ENCODE measurements around the gene GDI1. TPM values are rescaled to one million over a fixed set of nuclear protein-coding genes. Genes with fewer than 3 reads are reported as not detected.

The GDI1 gene
- total RNA-seq, 1 donor from 2014 or later = 143 TPM

GRCh38 chrX:154465601-154466000 is 28.6 kb downstream of the GDI1 start:
- no peak overlapping the region for H3K27ac ChIP-seq (ENCODE audit: low read depth, low read length)
- no peak overlapping the region for H3K9ac ChIP-seq (ENCODE audit: low read length)
- H3K4me3 ChIP-seq (ENCODE audit: insufficient read depth, low read depth, low read length) = no peak overlapping the region
- no peaks in the 10 kb centered on the region for H3K27me3 ChIP-seq (ENCODE audit: insufficient read depth, low read length)
- DNase-seq (ENCODE audit: low read depth) (no peak), FAIRE-seq (no peak)
- peaks cover 27% of the 10 kb centered on the region for H3K79me2 ChIP-seq (ENCODE audit: insufficient read depth, low read length)
- Mint-ChIP-seq H3K36me3 (ENCODE audit: low read depth, unreplicated experiment) (no peaks in the 10 kb centered on the region), H3K9me3 (ENCODE audit: unreplicated experiment) (no peaks in the 10 kb centered on the region), H3K4me3 (ENCODE audit: unreplicated experiment) (no peak overlapping the region), H3K27ac (ENCODE audit: unreplicated experiment) (no peak overlapping the region), H3K4me1 (ENCODE audit: low read depth, unreplicated experiment) (no peaks in the 10 kb centered on the region), H3K27me3 (ENCODE audit: low read depth, unreplicated experiment) (no peaks in the 10 kb centered on the region)
- no peaks in the 10 kb centered on the region for H3K36me3 ChIP-seq (ENCODE audit: insufficient read depth, low read length)
- H2AFZ ChIP-seq (ENCODE audit: low read depth, low read length) = no peak overlapping the region
- no peak overlapping the region for H3K4me2 ChIP-seq (ENCODE audit: low read length)
- H3K4me1 ChIP-seq (ENCODE audit: insufficient read depth, low read length) = no peaks in the 10 kb centered on the region
- H3K9me3 ChIP-seq (ENCODE audit: insufficient read depth, low read depth, low read length) = no peaks in the 10 kb centered on the region
- peaks cover 30% of the 10 kb centered on the region for H4K20me1 ChIP-seq (ENCODE audit: insufficient read depth, low read length)
- TF ChIP-seq EZH2 (IDR thresholded peaks at IDR 0.05; ENCODE audit: insufficient read depth, low read length) = no peak
- TF ChIP-seq CTCF (IDR thresholded peaks at IDR 0.05; ENCODE audit: insufficient read depth, low read depth, low read length) = no peak

GRCh38 chrX:154466036-154466435 is 29.1 kb downstream of the GDI1 start:
- Histone ChIP-seq H3K79me2 (ENCODE audit: insufficient read depth, low read length) (peaks cover 22% of the 10 kb centered on the region), H3K4me3 (ENCODE audit: insufficient read depth, low read depth, low read length) (no peak overlapping the region), H3K9me3 (ENCODE audit: insufficient read depth, low read depth, low read length) (no peaks in the 10 kb centered on the region), H3K9ac (ENCODE audit: low read length) (no peak overlapping the region), H4K20me1 (ENCODE audit: insufficient read depth, low read length) (peaks cover 25% of the 10 kb centered on the region), H2AFZ (ENCODE audit: low read depth, low read length) (no peak overlapping the region), H3K4me2 (ENCODE audit: low read length) (no peak overlapping the region), H3K27me3 (ENCODE audit: insufficient read depth, low read length) (no peaks in the 10 kb centered on the region), H3K27ac (ENCODE audit: low read depth, low read length) (no peak overlapping the region), H3K4me1 (ENCODE audit: insufficient read depth, low read length) (no peaks in the 10 kb centered on the region), H3K36me3 (ENCODE audit: insufficient read depth, low read length) (no peaks in the 10 kb centered on the region)
- Mint-ChIP-seq H3K27ac (ENCODE audit: unreplicated experiment) (no peak overlapping the region), H3K4me1 (ENCODE audit: low read depth, unreplicated experiment) (no peaks in the 10 kb centered on the region), H3K4me3 (ENCODE audit: unreplicated experiment) (no peak overlapping the region), H3K27me3 (ENCODE audit: low read depth, unreplicated experiment) (no peaks in the 10 kb centered on the region), H3K9me3 (ENCODE audit: unreplicated experiment) (no peaks in the 10 kb centered on the region), H3K36me3 (ENCODE audit: low read depth, unreplicated experiment) (no peaks in the 10 kb centered on the region)
- no peak for TF ChIP-seq CTCF (IDR thresholded peaks at IDR 0.05; ENCODE audit: insufficient read depth, low read depth, low read length)
- FAIRE-seq = no peak
- DNase-seq (ENCODE audit: low read depth) = no peak

DNA sequence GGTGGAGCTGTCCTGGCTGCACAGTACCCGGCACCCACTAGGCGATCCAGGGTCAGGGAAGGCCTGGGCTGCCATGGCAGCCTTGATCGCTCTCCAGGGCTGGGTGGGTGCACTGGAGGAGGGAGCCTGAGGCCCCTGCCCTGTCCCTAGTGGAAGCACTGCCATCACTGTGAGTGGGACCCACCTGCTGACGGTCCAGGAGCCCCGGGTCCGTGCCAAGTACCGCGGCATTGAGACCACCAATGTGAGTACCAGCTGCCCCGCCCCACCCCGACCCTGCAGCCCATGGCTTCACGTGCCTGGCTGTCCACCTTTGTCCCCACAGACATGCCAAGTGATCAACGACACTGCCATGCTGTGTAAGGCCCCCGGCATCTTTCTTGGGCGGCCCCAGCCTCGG is 30.0 kb downstream of the GDI1 start:
- H3K27ac Mint-ChIP-seq (ENCODE audit: unreplicated experiment) = no peak overlapping the region
- Histone ChIP-seq H3K27me3 (ENCODE audit: insufficient read depth, low read length) (no peaks in the 10 kb centered on the region), H3K9me3 (ENCODE audit: insufficient read depth, low read depth, low read length) (no peaks in the 10 kb centered on the region), H3K27ac (ENCODE audit: low read depth, low read length) (no peak overlapping the region), H3K79me2 (ENCODE audit: insufficient read depth, low read length) (peaks cover 14% of the 10 kb centered on the region), H3K36me3 (ENCODE audit: insufficient read depth, low read length) (peaks cover 1% of the 10 kb centered on the region), H2AFZ (ENCODE audit: low read depth, low read length) (no peak overlapping the region), H3K4me2 (ENCODE audit: low read length) (no peak overlapping the region), H4K20me1 (ENCODE audit: insufficient read depth, low read length) (peaks cover 17% of the 10 kb centered on the region), H3K9ac (ENCODE audit: low read length) (no peak overlapping the region), H3K4me3 (ENCODE audit: insufficient read depth, low read depth, low read length) (no peak overlapping the region), H3K4me1 (ENCODE audit: insufficient read depth, low read length) (no peaks in the 10 kb centered on the region)
- H3K27me3 Mint-ChIP-seq (ENCODE audit: low read depth, unreplicated experiment) = no peaks in the 10 kb centered on the region
- no peaks in the 10 kb centered on the region for H3K9me3 Mint-ChIP-seq (ENCODE audit: unreplicated experiment)
- no peaks in the 10 kb centered on the region for H3K4me1 Mint-ChIP-seq (ENCODE audit: low read depth, unreplicated experiment)
- no peak for TF ChIP-seq EZH2 (IDR thresholded peaks at IDR 0.05; ENCODE audit: insufficient read depth, low read length)
- TF ChIP-seq CTCF (IDR thresholded peaks at IDR 0.05; ENCODE audit: insufficient read depth, low read depth, low read length) = no peak
- H3K4me3 Mint-ChIP-seq (ENCODE audit: unreplicated experiment) = no peak overlapping the region
- H3K36me3 Mint-ChIP-seq (ENCODE audit: low read depth, unreplicated experiment) = no peaks in the 10 kb centered on the region
- no peak for FAIRE-seq
- no peak for DNase-seq (ENCODE audit: low read depth)

All from astrocyte (in vitro differentiated cells and primary cell).